CD14-positive monocyte (primary cell): Measurements from ENCODE around the gene ITGB1BP1. TPM values are rescaled to one million over a fixed set of nuclear protein-coding genes. Genes with fewer than 3 reads are reported as not detected.

ENCODE experiments used
- DNase-seq, 3 donors: peaks; one replicate each; pipeline ENCODE4 v3.0.0-alpha.2; 2011 to 2022
- H2AFZ ChIP-seq: 2 replicates; pipeline ENCODE4 v1.6.0; 2012; ENCODE audit warnings: mild to moderate bottlenecking, low read depth, low read length, inconsistent platforms; ENCODE audit not compliant: insufficient read depth, poor library complexity, severe bottlenecking
- H3K27ac ChIP-seq, 2 donors: 1 replicate in 1 of 2; 2 replicates in 1 of 2; pipeline ENCODE4 v1.5.1; 2012 to 2013; ENCODE audit warnings: low read length in 2 of 2, control low read depth in 1 of 2, inconsistent platforms in 1 of 2, low read depth in 1 of 2, mild to moderate bottlenecking in 1 of 2
- H3K27me3 ChIP-seq, 2 donors: one replicate each; pipeline versions ENCODE4 v1.6.0 to v1.6.1; 2011 to 2013; ENCODE audit warnings: low read length in 2 of 2; ENCODE audit not compliant: control insufficient read depth in 2 of 2, insufficient read depth in 2 of 2
- H3K36me3 ChIP-seq, 2 donors: replicated peaks in 1 of 2; 1 replicate in 1 of 2; 2 replicates in 1 of 2; pipeline versions ENCODE4 v1.5.1 to v1.6.1; 2012 to 2013; ENCODE audit warnings: low read length in 2 of 2, control low read depth in 1 of 2, inconsistent platforms in 1 of 2, mild to moderate bottlenecking in 1 of 2; ENCODE audit not compliant: insufficient read depth in 2 of 2, control insufficient read depth in 1 of 2
- H3K4me1 ChIP-seq, 2 donors: 1 replicate in 1 of 2; 2 replicates in 1 of 2; pipeline versions ENCODE4 v1.5.1 to v1.6.1; 2012 to 2013; ENCODE audit warnings: low read length in 2 of 2, control low read depth in 1 of 2, inconsistent platforms in 1 of 2, mild to moderate bottlenecking in 1 of 2, moderate library complexity in 1 of 2; ENCODE audit not compliant: insufficient read depth in 2 of 2, control insufficient read depth in 1 of 2
- H3K4me2 ChIP-seq: replicated peaks from 2 replicates; pipeline ENCODE3; 2012; ENCODE audit warnings: low read length, moderate library complexity, mild to moderate bottlenecking; ENCODE audit not compliant: poor library complexity, severe bottlenecking; ENCODE audit errors: extremely low read depth
- H3K4me3 ChIP-seq, 3 experiments: fragments of 200-600 bp in 1 of 3; sonication (generic) in 1 of 3; replicated peaks in 1 of 3; 1 replicate in 2 of 3; 2 replicates in 1 of 3; pipeline ENCODE4 v1.5.1; 2011 to 2013; ENCODE audit warnings: low read length in 3 of 3, mild to moderate bottlenecking in 3 of 3, control low read depth in 2 of 3, low read depth in 2 of 3, inconsistent platforms in 1 of 3, moderate library complexity in 1 of 3
- H3K79me2 ChIP-seq: 2 replicates; pipeline ENCODE4 v1.6.0; 2012; ENCODE audit warnings: mild to moderate bottlenecking, control low read depth, inconsistent platforms, low read length, moderate library complexity; ENCODE audit not compliant: insufficient read depth
- H3K9ac ChIP-seq: 2 replicates; pipeline ENCODE4 v1.6.0; 2017; ENCODE audit warnings: low read length, mild to moderate bottlenecking; ENCODE audit not compliant: insufficient read depth, poor library complexity, severe bottlenecking
- H3K9me3 ChIP-seq, 2 donors: replicated peaks in 1 of 2; 1 replicate in 1 of 2; 2 replicates in 1 of 2; pipeline versions ENCODE4 v1.5.1 to v1.6.1; 2012 to 2013; ENCODE audit warnings: low read length in 2 of 2, control low read depth in 1 of 2; ENCODE audit not compliant: control insufficient read depth in 1 of 2, insufficient read depth in 1 of 2
- H4K20me1 ChIP-seq: 2 replicates; pipeline ENCODE4 v1.6.0; 2012; ENCODE audit warnings: mild to moderate bottlenecking, low read length, control low read depth, moderate library complexity; ENCODE audit not compliant: insufficient read depth
- H3K27ac Mint-ChIP-seq, 7 donors: one replicate each; pipeline ENCODE4 v1.8.0; 2020; ENCODE audit warnings: mild to moderate bottlenecking in 7 of 7, mixed read lengths in 7 of 7, moderate library complexity in 6 of 7, inconsistent platforms in 2 of 7
- H3K27me3 Mint-ChIP-seq, 3 donors: one replicate each; pipeline ENCODE4 v1.8.0; 2021 to 2022; ENCODE audit warnings: low read depth in 3 of 3, mild to moderate bottlenecking in 3 of 3, mixed read lengths in 3 of 3, moderate library complexity in 3 of 3, inconsistent platforms in 1 of 3
- H3K36me3 Mint-ChIP-seq, 2 donors: one replicate each; pipeline ENCODE4 v1.8.0; 2020; ENCODE audit warnings: mixed read lengths in 2 of 2, inconsistent platforms in 1 of 2, mild to moderate bottlenecking in 1 of 2
- H3K4me1 Mint-ChIP-seq: one replicate; pipeline ENCODE4 v1.8.0; 2020; ENCODE audit warnings: mild to moderate bottlenecking, mixed read lengths
- H3K4me3 Mint-ChIP-seq, 2 donors: one replicate each; pipeline ENCODE4 v1.8.0; 2020; ENCODE audit warnings: mild to moderate bottlenecking in 2 of 2, mixed read lengths in 2 of 2, moderate library complexity in 1 of 2
- H3K9me3 Mint-ChIP-seq, 7 donors: one replicate each; pipeline ENCODE4 v1.8.0; 2020 to 2022; ENCODE audit warnings: mixed read lengths in 7 of 7, mild to moderate bottlenecking in 6 of 7, moderate library complexity in 6 of 7, inconsistent platforms in 2 of 7
- CTCF ChIP-seq: fragments of 200-600 bp; IDR thresholded peaks from one replicate; pipeline ENCODE4 v1.8.0; 2022; ENCODE audit warnings: antibody characterized with exemption, mild to moderate bottlenecking
- whole genome bisulfite sequencing: methylation state at CpG from one replicate; pipeline ENCODE4 v1.1.5; 2013; ENCODE audit warnings: missing lambda C conversion rate; ENCODE audit not compliant: insufficient coverage; 5-methylcytosine and 5-hydroxymethylcytosine counted together
- intact Hi-C, 2 donors: fragments of 100-400 bp; cut with micrococcal nuclease; formaldehyde crosslinking; loops; one replicate each; pipeline versions ENCODE4 v1.15.0 to v1.15.1; 2023
- polyA plus RNA-seq, 3 donors: library from polyadenylated mRNA; depleted of rRNA in 1 of 3; unstranded in 2 of 3; stranded (reverse) in 1 of 3; fragments of 300-500 nt in 2 of 3; fragments of >200 nt in 1 of 3; fragmentation: Illumina TruSeq in 2 of 3; gene quantifications; 1 replicate in 2 of 3; 2 replicates in 1 of 3; pipeline ENCODE4 v1.2.3, GENCODE V29; 2012 to 2021

ITGB1BP1 gene
- polyA plus RNA-seq, 3 donors: 38.5 to 125 (median 116) TPM

GRCh38 chr2:9401059-9401547, 22.2 kb downstream of the ITGB1BP1 start:
- Histone ChIP-seq H3K9ac (no peak overlapping the region), H3K27me3 (no peaks in the 10 kb centered on the region), H3K4me2 (no peak overlapping the region), H3K9me3 (no peaks in the 10 kb centered on the region), H3K4me3 (no peak overlapping the region), H3K4me1 (no peaks in the 10 kb centered on the region), H3K36me3 (peaks cover 4 to 22% of the 10 kb centered on the region in 2 donors), H3K79me2 (no peaks in the 10 kb centered on the region), H2AFZ (no peak overlapping the region), H3K27ac (no peak overlapping the region), H4K20me1 (no peaks in the 10 kb centered on the region)
- peaks cover 0 to 2% (median 1%) of the 10 kb centered on the region in 3 donors for H3K27me3 Mint-ChIP-seq
- H3K9me3 Mint-ChIP-seq: peaks cover 0 to 2% (median 0%) of the 10 kb centered on the region in 7 donors
- peaks cover 8 to 12% of the 10 kb centered on the region in 2 donors for H3K36me3 Mint-ChIP-seq
- intact Hi-C loops: no loop called here
- no peak overlapping the region for H3K27ac Mint-ChIP-seq
- H3K4me1 Mint-ChIP-seq: no peaks in the 10 kb centered on the region
- no peak for TF ChIP-seq CTCF
- WGBS: 100% methylated on average over 5 of the region's 12 CpGs
- no peak overlapping the region for H3K4me3 Mint-ChIP-seq
- no peak for DNase-seq

GRCh38 chr2:9400268-9401058, 22.9 kb downstream of the ITGB1BP1 start:
- no peak overlapping the region for H3K4me3 Mint-ChIP-seq
- H3K4me3 ChIP-seq: no peak overlapping the region
- no peak overlapping the region for H3K9ac ChIP-seq
- peaks cover 0 to 17% of the 10 kb centered on the region in 2 donors for H3K36me3 ChIP-seq
- H3K27ac ChIP-seq: no peak overlapping the region
- no peak for TF ChIP-seq CTCF
- H3K79me2 ChIP-seq: no peaks in the 10 kb centered on the region
- no peak overlapping the region for H3K27ac Mint-ChIP-seq
- H3K4me1 ChIP-seq: no peaks in the 10 kb centered on the region
- peaks cover 5 to 12% of the 10 kb centered on the region in 2 donors for H3K36me3 Mint-ChIP-seq
- no peaks in the 10 kb centered on the region for H3K27me3 ChIP-seq
- DNase-seq: no peak
- H3K4me1 Mint-ChIP-seq: no peaks in the 10 kb centered on the region
- H2AFZ ChIP-seq: no peak overlapping the region
- no peaks in the 10 kb centered on the region for H4K20me1 ChIP-seq
- peaks cover 0 to 2% (median 1%) of the 10 kb centered on the region in 3 donors for H3K27me3 Mint-ChIP-seq
- H3K9me3 ChIP-seq: no peaks in the 10 kb centered on the region
- 89% methylated on average over 9 of the region's 12 CpGs for WGBS
- H3K9me3 Mint-ChIP-seq: peaks cover 0 to 2% (median 0%) of the 10 kb centered on the region in 7 donors
- intact Hi-C loops: no loop called here
- H3K4me2 ChIP-seq: no peak overlapping the region
